Activated T-helper 1 cell treated with Interleukin-2 at 50 U/mL for 16 hours (primary cell): ENCODE data around the gene GNB4.

Source experiments
- DNase-seq: peaks from one replicate; pipeline ENCODE4 v3.0.0-alpha.2; 2020; ENCODE audit warnings: low read depth

GNB4 gene

GRCh38 chr3:179355996-179356395, 95.3 kb downstream of the GNB4 start:
- no peak for DNase-seq

GRCh38 chr3:179348325-179349013, 102.8 kb downstream of the GNB4 start:
- DNase-seq: no peak

GRCh38 chr3:179347345-179348194, 103.7 kb downstream of the GNB4 start, which contains the start of gene MFN1:
Gene MFN1 (plus strand): TSS chr3:179347709. CDS start chr3:179348852, 1,143 bp downstream.
- DNase-seq: peak; percentile 77
